Measurements from ENCODE around the gene IL9.

DNA sequence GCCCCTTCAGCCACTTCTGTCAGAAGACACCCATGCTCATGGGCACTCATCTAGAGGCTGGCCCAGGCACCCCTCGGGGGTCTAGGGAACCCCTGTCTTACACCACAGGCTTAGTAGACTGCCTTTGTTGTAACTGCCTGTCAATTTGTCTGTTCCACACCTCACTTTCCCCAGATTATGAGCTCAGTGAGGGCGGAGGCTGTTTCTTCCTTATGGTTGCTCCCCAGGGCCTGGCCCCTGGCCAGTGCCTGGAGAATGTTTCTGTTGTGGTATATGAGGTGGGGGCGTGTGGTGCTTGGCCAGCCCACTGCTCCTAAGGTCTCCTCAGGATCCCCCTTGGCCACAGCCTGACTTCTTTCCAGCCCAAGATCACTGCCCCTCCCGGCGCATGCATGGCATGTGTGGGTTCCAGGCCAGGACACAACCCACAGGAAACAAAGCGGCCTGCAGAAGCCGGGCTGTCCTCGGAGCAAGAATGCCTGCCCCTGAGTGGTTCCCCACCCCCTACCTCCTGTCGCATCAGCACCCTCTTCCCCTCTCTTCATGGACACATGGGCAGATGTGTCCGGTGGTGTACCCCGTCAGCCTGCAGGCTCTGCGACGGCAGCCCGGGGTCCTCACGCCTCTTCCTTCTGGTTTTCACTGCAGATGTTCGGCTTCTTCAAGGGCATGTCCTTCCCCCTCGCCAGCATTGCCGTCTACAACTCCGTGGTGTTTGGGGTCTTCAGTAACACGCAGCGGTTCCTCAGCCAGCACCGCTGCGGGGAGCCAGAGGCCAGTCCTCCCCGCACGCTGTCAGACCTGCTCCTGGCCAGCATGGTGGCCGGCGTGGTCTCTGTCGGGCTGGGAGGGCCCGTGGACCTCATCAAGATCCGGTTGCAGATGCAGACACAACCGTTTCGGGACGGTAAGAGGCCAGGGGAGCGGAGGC is 43.5 kb downstream of the IL9 start:
- TF ChIP-seq, protein P1, sequence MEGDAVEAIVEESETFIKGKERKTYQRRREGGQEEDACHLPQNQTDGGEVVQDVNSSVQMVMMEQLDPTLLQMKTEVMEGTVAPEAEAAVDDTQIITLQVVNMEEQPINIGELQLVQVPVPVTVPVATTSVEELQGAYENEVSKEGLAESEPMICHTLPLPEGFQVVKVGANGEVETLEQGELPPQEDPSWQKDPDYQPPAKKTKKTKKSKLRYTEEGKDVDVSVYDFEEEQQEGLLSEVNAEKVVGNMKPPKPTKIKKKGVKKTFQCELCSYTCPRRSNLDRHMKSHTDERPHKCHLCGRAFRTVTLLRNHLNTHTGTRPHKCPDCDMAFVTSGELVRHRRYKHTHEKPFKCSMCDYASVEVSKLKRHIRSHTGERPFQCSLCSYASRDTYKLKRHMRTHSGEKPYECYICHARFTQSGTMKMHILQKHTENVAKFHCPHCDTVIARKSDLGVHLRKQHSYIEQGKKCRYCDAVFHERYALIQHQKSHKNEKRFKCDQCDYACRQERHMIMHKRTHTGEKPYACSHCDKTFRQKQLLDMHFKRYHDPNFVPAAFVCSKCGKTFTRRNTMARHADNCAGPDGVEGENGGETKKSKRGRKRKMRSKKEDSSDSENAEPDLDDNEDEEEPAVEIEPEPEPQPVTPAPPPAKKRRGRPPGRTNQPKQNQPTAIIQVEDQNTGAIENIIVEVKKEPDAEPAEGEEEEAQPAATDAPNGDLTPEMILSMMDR (conservative IDR thresholded peaks at IDR 0.05; ENCODE audit: low read depth, low read length) = no peak
- TF ChIP-seq RFX5 (IDR thresholded peaks at IDR 0.05; ENCODE audit: low read depth, low read length) (no peak), RAD21 (IDR thresholded peaks at IDR 0.05; ENCODE audit: low read length) (no peak), POLR2A (IDR thresholded peaks at IDR 0.05; ENCODE audit: low read depth, low read length) (no peak), CEBPB (IDR thresholded peaks at IDR 0.05; ENCODE audit: low read depth, low read length) (no peak), BHLHE40 (IDR thresholded peaks at IDR 0.05; ENCODE audit: low read depth, low read length) (no peak), MXI1 (IDR thresholded peaks at IDR 0.05; ENCODE audit: borderline replicate concordance, low read depth, low read length) (no peak), MAZ (IDR thresholded peaks at IDR 0.05; ENCODE audit: borderline replicate concordance, low read depth, low read length) (no peak), RCOR1 (IDR thresholded peaks at IDR 0.05; ENCODE audit: insufficient replicate concordance, low read length) (no peak), NFE2L2 (IDR thresholded peaks at IDR 0.05; ENCODE audit: low read depth, low read length) (no peak), SMC3 (IDR thresholded peaks at IDR 0.05; ENCODE audit: low read depth, low read length) (no peak)
- TF ChIP-seq, protein P2, sequence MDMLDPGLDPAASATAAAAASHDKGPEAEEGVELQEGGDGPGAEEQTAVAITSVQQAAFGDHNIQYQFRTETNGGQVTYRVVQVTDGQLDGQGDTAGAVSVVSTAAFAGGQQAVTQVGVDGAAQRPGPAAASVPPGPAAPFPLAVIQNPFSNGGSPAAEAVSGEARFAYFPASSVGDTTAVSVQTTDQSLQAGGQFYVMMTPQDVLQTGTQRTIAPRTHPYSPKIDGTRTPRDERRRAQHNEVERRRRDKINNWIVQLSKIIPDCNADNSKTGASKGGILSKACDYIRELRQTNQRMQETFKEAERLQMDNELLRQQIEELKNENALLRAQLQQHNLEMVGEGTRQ (IDR thresholded peaks at IDR 0.05; ENCODE audit: low read depth, low read length) = no peak
- TF ChIP-seq, protein P3, sequence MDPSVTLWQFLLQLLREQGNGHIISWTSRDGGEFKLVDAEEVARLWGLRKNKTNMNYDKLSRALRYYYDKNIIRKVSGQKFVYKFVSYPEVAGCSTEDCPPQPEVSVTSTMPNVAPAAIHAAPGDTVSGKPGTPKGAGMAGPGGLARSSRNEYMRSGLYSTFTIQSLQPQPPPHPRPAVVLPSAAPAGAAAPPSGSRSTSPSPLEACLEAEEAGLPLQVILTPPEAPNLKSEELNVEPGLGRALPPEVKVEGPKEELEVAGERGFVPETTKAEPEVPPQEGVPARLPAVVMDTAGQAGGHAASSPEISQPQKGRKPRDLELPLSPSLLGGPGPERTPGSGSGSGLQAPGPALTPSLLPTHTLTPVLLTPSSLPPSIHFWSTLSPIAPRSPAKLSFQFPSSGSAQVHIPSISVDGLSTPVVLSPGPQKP (IDR thresholded peaks at IDR 0.05; ENCODE audit: borderline replicate concordance, low read depth, low read length) = no peak

Data from IMR-90 (cell line).